ENCODE data around the gene ATG4B. TPM values are rescaled to one million over a fixed set of nuclear protein-coding genes. Genes with fewer than 3 reads are reported as not detected.

Gene ATG4B
- total RNA-seq, 1 donor from 2014 or later = 124 TPM

DNA sequence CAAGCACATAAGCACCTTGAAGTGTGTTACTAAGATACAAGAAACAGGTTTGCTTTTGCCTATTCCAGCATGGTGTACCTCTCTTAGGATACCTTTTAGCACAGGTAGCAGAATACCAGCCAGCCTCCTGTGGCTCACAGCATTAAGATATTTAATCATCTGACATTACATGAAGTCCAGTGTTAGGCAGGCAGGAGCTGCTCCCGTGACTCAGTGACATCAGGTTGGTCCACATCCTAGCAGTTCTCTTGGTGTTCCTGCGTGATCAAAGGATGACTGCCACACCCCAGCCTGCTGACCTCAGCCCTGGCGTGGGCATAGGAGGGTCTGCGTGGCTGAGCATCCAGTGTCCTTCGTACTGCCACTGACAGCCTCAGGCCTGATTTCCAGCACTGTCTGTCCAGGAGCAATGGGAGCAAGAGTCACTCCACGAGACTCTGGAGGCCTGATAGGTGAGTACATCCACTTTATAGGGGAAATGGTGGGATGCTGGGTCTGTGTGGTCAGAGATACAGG lies 52.8 kb downstream of the ATG4B start:
- Mint-ChIP-seq H3K27me3 (ENCODE audit: unreplicated experiment) (peaks cover 4% of the 10 kb centered on the region), H3K4me1 (ENCODE audit: unreplicated experiment) (peaks cover 14% of the 10 kb centered on the region), H3K27ac (ENCODE audit: unreplicated experiment) (no peak overlapping the region), H3K4me3 (ENCODE audit: unreplicated experiment) (no peak overlapping the region), H3K9me3 (ENCODE audit: unreplicated experiment) (no peaks in the 10 kb centered on the region), H3K36me3 (ENCODE audit: low read depth, unreplicated experiment) (no peaks in the 10 kb centered on the region)
- no peak for DNase-seq (ENCODE audit: low spot score)
- TF ChIP-seq, protein P1, sequence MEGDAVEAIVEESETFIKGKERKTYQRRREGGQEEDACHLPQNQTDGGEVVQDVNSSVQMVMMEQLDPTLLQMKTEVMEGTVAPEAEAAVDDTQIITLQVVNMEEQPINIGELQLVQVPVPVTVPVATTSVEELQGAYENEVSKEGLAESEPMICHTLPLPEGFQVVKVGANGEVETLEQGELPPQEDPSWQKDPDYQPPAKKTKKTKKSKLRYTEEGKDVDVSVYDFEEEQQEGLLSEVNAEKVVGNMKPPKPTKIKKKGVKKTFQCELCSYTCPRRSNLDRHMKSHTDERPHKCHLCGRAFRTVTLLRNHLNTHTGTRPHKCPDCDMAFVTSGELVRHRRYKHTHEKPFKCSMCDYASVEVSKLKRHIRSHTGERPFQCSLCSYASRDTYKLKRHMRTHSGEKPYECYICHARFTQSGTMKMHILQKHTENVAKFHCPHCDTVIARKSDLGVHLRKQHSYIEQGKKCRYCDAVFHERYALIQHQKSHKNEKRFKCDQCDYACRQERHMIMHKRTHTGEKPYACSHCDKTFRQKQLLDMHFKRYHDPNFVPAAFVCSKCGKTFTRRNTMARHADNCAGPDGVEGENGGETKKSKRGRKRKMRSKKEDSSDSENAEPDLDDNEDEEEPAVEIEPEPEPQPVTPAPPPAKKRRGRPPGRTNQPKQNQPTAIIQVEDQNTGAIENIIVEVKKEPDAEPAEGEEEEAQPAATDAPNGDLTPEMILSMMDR (IDR thresholded peaks at IDR 0.05; ENCODE audit: unreplicated experiment) = no peak

DNA sequence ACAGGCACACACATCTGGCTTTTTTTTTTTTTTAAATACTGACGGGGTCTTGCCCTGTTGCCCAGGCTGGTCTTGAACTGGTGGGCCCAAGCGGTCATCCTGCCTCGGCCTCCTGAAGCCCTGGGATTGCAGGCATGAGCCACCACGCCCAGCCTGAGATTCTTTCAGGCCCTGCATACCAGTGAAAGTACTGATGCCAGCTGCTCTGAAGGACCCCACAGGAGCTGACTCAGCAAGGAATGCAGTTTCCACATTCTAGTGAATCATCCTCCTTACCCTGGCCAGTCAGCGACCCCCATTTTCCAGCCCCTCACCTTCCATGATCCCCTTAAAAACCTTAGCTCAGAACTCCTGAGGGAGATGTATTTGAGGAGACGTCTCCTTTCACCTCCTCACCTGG lies 55.0 kb downstream of the ATG4B start:
- TF ChIP-seq, protein P1 (IDR thresholded peaks at IDR 0.05; ENCODE audit: unreplicated experiment) = no peak
- no peaks in the 10 kb centered on the region for H3K9me3 Mint-ChIP-seq (ENCODE audit: unreplicated experiment)
- peak overlapping the region; percentile 47 for H3K4me3 Mint-ChIP-seq (ENCODE audit: unreplicated experiment)
- no peak overlapping the region for H3K27ac Mint-ChIP-seq (ENCODE audit: unreplicated experiment)
- no peak for DNase-seq (ENCODE audit: low spot score)
- peaks cover 5% of the 10 kb centered on the region for H3K27me3 Mint-ChIP-seq (ENCODE audit: unreplicated experiment)
- H3K36me3 Mint-ChIP-seq (ENCODE audit: low read depth, unreplicated experiment) = peaks cover 3% of the 10 kb centered on the region
- H3K4me1 Mint-ChIP-seq (ENCODE audit: unreplicated experiment) = peaks cover 4% of the 10 kb centered on the region

DNA sequence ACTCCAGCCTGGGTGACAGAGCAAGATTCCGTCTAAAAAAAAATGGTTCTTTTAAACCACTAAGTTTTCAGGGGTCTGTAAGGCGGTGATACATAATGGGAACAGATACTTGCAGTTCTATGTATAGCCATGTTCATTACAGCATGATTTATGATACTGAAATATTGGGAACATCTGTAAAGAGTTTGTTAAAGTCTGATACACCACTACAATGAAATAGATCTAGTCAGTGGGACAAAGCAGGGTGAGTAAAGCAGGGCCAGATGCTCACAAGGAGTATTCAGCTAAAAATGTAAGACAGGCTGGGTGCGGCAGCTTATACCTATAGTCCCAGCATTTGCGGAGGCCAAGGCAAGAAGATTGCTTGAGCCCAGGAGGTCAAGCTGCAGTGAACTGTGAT lies 58.2 kb downstream of the ATG4B start:
- H3K27ac Mint-ChIP-seq (ENCODE audit: unreplicated experiment) = no peak overlapping the region
- H3K4me1 Mint-ChIP-seq (ENCODE audit: unreplicated experiment) = no peaks in the 10 kb centered on the region
- no peak for DNase-seq (ENCODE audit: low spot score)
- H3K36me3 Mint-ChIP-seq (ENCODE audit: low read depth, unreplicated experiment) = peaks cover 3% of the 10 kb centered on the region
- peaks cover 5% of the 10 kb centered on the region for H3K27me3 Mint-ChIP-seq (ENCODE audit: unreplicated experiment)
- no peaks in the 10 kb centered on the region for H3K9me3 Mint-ChIP-seq (ENCODE audit: unreplicated experiment)
- H3K4me3 Mint-ChIP-seq (ENCODE audit: unreplicated experiment) = no peak overlapping the region
- TF ChIP-seq, protein P1 (IDR thresholded peaks at IDR 0.05; ENCODE audit: unreplicated experiment) = no peak

DNA sequence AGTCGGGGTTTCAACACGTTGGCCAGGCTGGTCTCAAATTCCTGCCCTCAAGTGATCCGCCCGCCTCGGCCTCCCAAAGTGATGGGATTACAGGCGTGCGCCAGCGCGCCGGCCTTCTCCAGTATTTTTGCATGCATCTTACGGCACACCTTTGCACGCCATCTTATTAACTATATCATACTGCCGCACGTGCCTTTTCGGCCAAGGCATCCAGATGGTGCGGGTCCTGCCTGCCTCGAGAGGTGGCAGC lies 63.6 kb downstream of the ATG4B start:
- Mint-ChIP-seq H3K27me3 (ENCODE audit: unreplicated experiment) (peaks cover 12% of the 10 kb centered on the region), H3K36me3 (ENCODE audit: low read depth, unreplicated experiment) (peaks cover 10% of the 10 kb centered on the region), H3K9me3 (ENCODE audit: unreplicated experiment) (no peaks in the 10 kb centered on the region), H3K4me3 (ENCODE audit: unreplicated experiment) (peak overlapping the region; percentile 80), H3K27ac (ENCODE audit: unreplicated experiment) (no peak overlapping the region), H3K4me1 (ENCODE audit: unreplicated experiment) (peaks cover 4% of the 10 kb centered on the region)
- DNase-seq (ENCODE audit: low spot score) = no peak
- TF ChIP-seq, protein P1 (IDR thresholded peaks at IDR 0.05; ENCODE audit: unreplicated experiment) = no peak

DNA sequence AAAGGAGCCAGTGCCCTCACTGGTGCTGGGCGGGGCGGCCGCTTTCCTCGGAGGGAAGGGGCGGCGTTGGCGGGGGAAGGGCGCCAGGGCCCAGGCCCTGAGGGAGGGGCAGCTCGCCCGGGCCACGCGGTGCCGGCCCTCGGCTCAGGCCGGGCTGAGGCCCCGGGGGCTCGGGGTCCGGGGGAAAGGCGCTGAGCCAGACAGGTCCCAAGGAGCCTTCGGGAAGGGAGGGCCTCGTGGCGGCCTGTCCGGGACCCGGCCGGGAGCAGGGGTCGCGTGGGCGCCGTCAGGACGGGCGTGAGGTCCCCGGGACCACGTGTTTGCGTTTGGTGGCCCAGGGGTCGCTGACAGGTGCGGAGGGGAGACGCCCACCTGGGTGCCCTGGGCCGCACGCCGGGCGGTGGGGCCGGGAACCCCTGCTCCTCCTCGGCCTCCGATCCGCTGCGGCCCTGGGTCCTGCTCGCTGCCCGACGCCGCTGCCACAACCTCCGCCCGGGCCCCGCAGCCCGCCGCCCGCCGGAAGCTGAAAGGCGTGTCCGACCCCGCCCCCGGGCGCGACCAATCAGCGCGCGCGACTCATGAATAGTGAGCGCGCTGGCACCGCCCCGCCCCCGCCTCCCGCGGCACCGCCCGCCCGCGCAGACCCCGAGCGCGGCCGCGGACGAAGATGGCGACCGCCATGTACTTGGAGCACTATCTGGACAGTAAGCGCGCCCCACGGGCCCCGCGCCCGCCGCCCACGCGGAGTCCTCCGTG lies 64.1 kb downstream of the ATG4B start, which contains the start of gene ING5:
Gene ING5, plus strand, starts transcription at position 641 of the 756 bp plus-strand sequence. Its CDS starts 27 bp downstream, at position 668.
- Mint-ChIP-seq H3K36me3 (ENCODE audit: low read depth, unreplicated experiment) (peaks cover 13% of the 10 kb centered on the region), H3K9me3 (ENCODE audit: unreplicated experiment) (no peaks in the 10 kb centered on the region), H3K4me1 (ENCODE audit: unreplicated experiment) (peaks cover 4% of the 10 kb centered on the region), H3K4me3 (ENCODE audit: unreplicated experiment) (peak within 1 kb of the TSS; percentile 90), H3K27me3 (ENCODE audit: unreplicated experiment) (peaks cover 12% of the 10 kb centered on the region), H3K27ac (ENCODE audit: unreplicated experiment) (no peak within 1 kb of the TSS)
- peak; percentile 98 for DNase-seq (ENCODE audit: low spot score)
- TF ChIP-seq, protein P1 (IDR thresholded peaks at IDR 0.05; ENCODE audit: unreplicated experiment) = no peak

Data from endothelial cell (in vitro differentiated cells).